ENCODE results near the gene PRDM16.

GRCh38 chr1:3403388-3404231 lies 334.6 kb downstream of the PRDM16 start:
- TF ChIP-seq JUND (IDR thresholded peaks at IDR 0.05) (no peak), MAX (IDR thresholded peaks at IDR 0.05) (no peak), POLR2A (IDR thresholded peaks at IDR 0.05; ENCODE audit: borderline replicate concordance, extremely low read depth, insufficient read depth, insufficient read length) (no peak), POLR2AphosphoS5 (IDR thresholded peaks at IDR 0.05; ENCODE audit: low read depth, low read length) (no peak), REST (IDR thresholded peaks at IDR 0.05; ENCODE audit: low read depth) (no peak), TCF7L2 (IDR thresholded peaks at IDR 0.05; ENCODE audit: borderline replicate concordance, extremely low read depth, insufficient read depth, insufficient read length) (no peak), EZH2 (IDR thresholded peaks at IDR 0.05) (no peak), SIN3A (IDR thresholded peaks at IDR 0.05; ENCODE audit: low read depth) (no peak), YY1 (IDR thresholded peaks at IDR 0.05; ENCODE audit: extremely low read depth, insufficient replicate concordance, low read depth, low read length) (no peak), EGR1 (IDR thresholded peaks at IDR 0.05; ENCODE audit: low read depth) (no peak), EZH2phosphoT487 (IDR thresholded peaks at IDR 0.05; ENCODE audit: borderline replicate concordance) (no peak), ZNF274 (IDR thresholded peaks at IDR 0.05; ENCODE audit: low read depth, low read length) (no peak)
- TF ChIP-seq, protein P1, sequence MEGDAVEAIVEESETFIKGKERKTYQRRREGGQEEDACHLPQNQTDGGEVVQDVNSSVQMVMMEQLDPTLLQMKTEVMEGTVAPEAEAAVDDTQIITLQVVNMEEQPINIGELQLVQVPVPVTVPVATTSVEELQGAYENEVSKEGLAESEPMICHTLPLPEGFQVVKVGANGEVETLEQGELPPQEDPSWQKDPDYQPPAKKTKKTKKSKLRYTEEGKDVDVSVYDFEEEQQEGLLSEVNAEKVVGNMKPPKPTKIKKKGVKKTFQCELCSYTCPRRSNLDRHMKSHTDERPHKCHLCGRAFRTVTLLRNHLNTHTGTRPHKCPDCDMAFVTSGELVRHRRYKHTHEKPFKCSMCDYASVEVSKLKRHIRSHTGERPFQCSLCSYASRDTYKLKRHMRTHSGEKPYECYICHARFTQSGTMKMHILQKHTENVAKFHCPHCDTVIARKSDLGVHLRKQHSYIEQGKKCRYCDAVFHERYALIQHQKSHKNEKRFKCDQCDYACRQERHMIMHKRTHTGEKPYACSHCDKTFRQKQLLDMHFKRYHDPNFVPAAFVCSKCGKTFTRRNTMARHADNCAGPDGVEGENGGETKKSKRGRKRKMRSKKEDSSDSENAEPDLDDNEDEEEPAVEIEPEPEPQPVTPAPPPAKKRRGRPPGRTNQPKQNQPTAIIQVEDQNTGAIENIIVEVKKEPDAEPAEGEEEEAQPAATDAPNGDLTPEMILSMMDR (IDR thresholded peaks at IDR 0.05 in 2 of 3, conservative IDR thresholded peaks at IDR 0.05 in 1 of 3; ENCODE audit: borderline replicate concordance in 1 of 3, insufficient read depth in 1 of 3, low read depth in 2 of 3, low read length in 2 of 3), result peak in 2 of 3 experiments; percentile 33 to 38; a peak in 4 of 6 replicates
